Ectodermal cell (in vitro differentiated cells): ENCODE data around the gene PRSS22.

ENCODE experiments used
- H3K27ac ChIP-seq: 2 replicates; pipeline ENCODE4 v1.7.0; 2013; ENCODE audit warnings: mild to moderate bottlenecking, low read depth, low read length; ENCODE audit not compliant: insufficient read depth, poor library complexity, severe bottlenecking
- H3K27me3 ChIP-seq: 2 replicates; pipeline ENCODE4 v1.7.0; 2013; ENCODE audit warnings: mild to moderate bottlenecking, low read length; ENCODE audit not compliant: insufficient read depth, control insufficient read depth, poor library complexity, severe bottlenecking
- H3K36me3 ChIP-seq: one replicate; pipeline ENCODE4 v1.7.0; 2013; ENCODE audit warnings: low read length; ENCODE audit not compliant: control insufficient read depth, insufficient read depth
- H3K4me1 ChIP-seq: one replicate; pipeline ENCODE4 v1.7.0; 2013; ENCODE audit warnings: low read length; ENCODE audit not compliant: control insufficient read depth, insufficient read depth
- H3K4me3 ChIP-seq: 2 replicates; pipeline ENCODE4 v1.7.0; 2013; ENCODE audit warnings: low read depth, low read length, control low read depth; ENCODE audit not compliant: insufficient read depth
- H3K9me3 ChIP-seq: 2 replicates; pipeline ENCODE4 v1.7.0; 2013; ENCODE audit warnings: mild to moderate bottlenecking, low read length, moderate library complexity; ENCODE audit not compliant: control insufficient read depth
- WGBS, 2 experiments: methylation state at CpG; one replicate each; pipeline ENCODE4 v1.1.7; 2013; ENCODE audit warnings: missing lambda C conversion rate in 2 of 2; 5-methylcytosine and 5-hydroxymethylcytosine counted together

PRSS22 gene

DNA sequence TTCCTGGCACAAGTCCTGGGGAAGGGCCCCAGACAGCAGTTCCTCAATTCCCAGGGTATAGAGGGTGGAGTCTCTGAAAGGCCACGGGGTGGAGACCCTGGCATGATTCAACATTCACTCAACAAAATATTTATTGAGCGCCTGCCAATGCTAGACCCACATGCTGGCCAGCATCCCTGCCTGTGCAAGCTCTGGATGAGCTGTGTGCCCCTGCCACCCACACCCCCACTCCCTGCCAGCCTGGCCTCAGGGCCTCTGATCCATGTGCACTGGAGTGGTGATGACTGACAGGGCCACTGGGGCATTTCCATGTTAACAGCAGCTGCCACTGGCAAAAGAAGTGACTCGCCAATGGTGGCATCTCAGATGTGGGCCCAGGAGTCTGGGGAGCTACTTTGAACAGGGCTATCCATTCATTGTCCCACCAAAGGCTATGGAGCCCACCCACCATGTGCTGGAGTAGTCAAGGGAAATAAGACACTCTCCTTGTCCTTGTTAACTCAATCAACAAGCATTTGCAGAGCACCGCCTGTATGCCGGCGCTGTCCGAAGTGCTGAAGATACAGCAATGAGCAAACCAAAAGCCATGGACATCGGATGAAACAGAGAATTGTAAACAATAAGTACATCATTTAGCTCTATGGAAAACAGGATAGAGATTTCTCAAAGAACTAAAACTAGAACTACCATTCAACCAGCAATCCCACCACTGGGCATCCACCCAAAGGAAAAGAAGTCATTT lies 3.0 kb upstream of the PRSS22 start:
- peaks cover 63% of the 10 kb centered on the region for H3K27me3 ChIP-seq
- WGBS, 2 experiments: 79 to 80% methylated on average over 8 of the region's 8 CpGs
- H3K4me3 ChIP-seq: no peak overlapping the region

DNA sequence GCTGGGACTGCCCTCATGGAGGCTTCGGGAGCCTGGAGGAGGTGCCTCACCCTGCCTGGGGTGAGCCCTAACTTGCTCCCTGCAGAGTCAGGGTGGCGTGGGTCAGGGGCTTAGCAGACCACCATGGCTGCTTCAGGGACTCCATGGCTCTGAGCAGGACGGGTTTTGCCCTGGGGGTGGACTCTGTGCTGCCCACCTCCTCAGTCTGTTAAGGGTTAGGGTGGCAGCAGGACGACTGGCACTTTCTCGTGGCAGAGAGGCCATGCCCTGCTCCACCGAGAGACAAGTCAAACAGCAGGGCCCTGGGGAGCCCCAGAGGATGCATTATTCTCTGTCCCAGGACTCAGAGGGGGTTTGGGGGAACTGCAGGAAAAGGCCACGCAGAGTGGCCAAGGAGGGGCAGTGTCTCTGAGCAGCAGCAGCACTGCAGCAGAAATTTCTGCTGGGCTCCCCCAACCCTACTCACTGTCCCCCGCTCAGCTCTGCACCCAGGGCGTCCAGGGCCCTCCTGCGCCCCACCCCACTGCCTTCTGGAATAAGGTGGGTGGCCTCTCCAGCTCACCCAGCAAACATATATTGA lies 1.8 kb upstream of the PRSS22 start:
- H3K9me3 ChIP-seq: no peaks in the 10 kb centered on the region
- H3K4me1 ChIP-seq: no peaks in the 10 kb centered on the region
- 74% methylated on average over 10 of the region's 10 CpGs for WGBS, 2 experiments
- no peak overlapping the region for H3K27ac ChIP-seq
- H3K36me3 ChIP-seq: no peaks in the 10 kb centered on the region
- H3K27me3 ChIP-seq: peaks cover 50% of the 10 kb centered on the region
- no peak overlapping the region for H3K4me3 ChIP-seq

More for the DNA sequence above, 3.0 kb upstream of the PRSS22 start:
- no peaks in the 10 kb centered on the region for H3K4me1 ChIP-seq
- H3K36me3 ChIP-seq: no peaks in the 10 kb centered on the region
- no peaks in the 10 kb centered on the region for H3K9me3 ChIP-seq
- no peak overlapping the region for H3K27ac ChIP-seq

DNA sequence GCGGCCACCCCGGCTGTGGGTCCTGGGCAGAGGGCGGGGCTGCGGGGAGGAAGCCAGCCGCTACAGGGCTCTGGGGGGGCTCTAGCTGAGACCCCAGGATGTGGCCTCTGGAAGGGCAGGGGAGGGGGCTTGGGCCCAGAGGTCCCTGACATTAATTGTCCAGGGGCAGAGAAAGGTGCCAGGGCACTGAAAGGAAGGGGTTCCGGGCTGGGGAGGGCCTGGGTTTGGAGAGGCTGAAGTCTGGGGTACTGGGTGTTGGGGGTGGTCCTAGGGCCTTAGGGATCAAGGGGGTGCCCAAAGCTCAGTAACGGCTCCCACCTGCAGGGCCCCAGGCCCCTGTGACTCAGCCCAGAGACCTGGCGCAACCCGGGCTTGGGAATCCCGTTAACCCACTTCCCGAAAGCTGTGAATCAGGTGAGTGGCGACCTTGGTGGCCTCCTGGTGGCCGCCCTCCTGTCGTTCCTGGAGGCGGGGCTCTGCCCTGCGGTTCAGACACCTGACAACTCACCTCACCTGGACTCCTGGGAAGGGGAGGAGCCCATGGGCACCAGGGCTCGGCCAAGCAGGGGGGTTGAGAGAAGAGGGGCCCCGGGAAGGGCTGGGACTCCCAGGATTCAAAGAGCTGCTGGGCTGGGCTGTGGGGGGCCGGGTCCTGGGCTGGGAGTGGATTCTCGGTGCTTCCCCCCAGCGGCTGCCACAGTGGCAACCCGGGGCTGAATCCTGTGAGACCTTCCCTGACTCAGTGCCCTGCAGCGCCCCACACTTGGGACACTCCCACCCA lies 465 bp upstream of the PRSS22 start:
- Histone ChIP-seq H3K9me3 (no peaks in the 10 kb centered on the region), H3K4me1 (no peaks in the 10 kb centered on the region), H3K4me3 (no peak overlapping the region), H3K36me3 (no peaks in the 10 kb centered on the region), H3K27ac (no peak overlapping the region), H3K27me3 (peaks cover 37% of the 10 kb centered on the region)
- WGBS, 2 experiments: 23 to 27% methylated on average over 23 of the region's 23 CpGs

DNA sequence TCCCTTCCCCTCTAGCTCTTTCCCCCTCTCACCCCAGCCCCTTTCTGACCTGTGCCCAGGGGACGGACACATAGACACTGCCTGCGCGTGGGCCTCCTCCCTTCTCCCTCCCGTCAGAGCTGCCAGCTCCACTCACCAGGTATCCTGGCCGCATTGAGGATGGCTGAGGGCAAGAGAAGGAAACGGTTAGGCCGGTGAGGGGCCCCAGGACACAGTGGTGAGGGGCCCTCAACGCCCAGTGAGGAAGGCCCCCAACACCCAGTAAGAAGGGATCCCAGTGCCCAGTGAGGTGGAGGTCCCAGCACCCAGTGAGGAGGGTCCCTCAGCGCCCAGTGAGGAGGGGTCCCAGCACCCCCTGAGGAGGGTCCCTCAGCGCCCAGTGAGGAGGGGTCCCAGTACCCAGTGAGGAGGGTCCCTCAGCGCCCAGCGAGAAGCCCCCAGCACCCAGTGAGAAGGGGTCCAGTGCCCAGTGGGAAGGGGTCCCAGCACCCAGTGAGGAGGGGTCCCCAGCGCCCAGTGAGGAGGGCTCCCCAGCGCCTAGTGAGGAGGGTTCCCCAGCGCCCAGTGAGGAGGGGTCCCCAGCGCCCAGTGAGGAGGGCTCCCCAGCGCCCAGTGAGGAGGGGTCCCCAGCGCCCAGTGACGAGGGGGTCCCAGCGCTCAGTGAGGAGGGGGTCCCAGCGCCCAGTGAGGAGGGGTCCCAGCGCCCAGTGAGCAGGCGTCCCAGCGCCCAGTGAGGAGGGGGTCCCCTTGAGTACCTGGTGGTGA lies 1.1 kb downstream of the PRSS22 start:
- Histone ChIP-seq H3K4me3 (no peak overlapping the region), H3K27ac (no peak overlapping the region), H3K4me1 (no peaks in the 10 kb centered on the region), H3K36me3 (no peaks in the 10 kb centered on the region), H3K27me3 (peaks cover 37% of the 10 kb centered on the region), H3K9me3 (no peaks in the 10 kb centered on the region)
- WGBS, 2 experiments: 87 to 88% methylated on average over 24 of the region's 24 CpGs

DNA sequence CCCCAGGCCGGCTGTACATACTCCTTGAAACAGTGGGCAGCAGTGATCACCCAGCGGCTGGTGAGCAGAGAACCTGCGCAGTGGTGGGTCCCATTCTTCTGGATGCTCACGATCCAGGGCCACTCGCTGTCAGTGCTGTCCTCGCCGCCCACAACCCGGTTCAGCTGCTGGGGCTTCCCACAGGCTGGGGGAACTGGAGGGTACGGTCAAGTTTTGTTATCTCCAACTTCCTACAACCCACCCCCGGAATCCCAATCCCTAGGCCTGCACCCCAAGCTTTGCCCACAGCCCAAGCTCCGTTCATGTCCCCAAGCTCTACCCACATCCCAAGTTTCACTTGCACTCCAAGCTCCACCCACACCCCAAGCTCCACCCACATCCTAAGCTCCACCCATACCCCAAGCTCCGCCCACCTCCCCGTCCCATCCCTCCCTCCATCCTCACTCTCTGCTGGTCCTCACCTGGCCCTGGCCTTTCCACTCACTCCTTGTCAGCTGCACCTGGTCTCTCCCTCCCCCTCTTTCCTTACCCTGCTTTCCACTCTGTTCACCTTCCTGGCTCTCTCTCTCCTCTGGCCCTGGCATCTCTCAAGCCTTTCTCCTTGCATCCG lies 1.8 kb downstream of the PRSS22 start:
- no peak overlapping the region for H3K27ac ChIP-seq
- no peaks in the 10 kb centered on the region for H3K9me3 ChIP-seq
- peaks cover 37% of the 10 kb centered on the region for H3K27me3 ChIP-seq
- H3K4me1 ChIP-seq: no peaks in the 10 kb centered on the region
- no peaks in the 10 kb centered on the region for H3K36me3 ChIP-seq
- 90 to 91% methylated on average over 14 of the region's 14 CpGs for WGBS, 2 experiments
- no peak overlapping the region for H3K4me3 ChIP-seq

DNA sequence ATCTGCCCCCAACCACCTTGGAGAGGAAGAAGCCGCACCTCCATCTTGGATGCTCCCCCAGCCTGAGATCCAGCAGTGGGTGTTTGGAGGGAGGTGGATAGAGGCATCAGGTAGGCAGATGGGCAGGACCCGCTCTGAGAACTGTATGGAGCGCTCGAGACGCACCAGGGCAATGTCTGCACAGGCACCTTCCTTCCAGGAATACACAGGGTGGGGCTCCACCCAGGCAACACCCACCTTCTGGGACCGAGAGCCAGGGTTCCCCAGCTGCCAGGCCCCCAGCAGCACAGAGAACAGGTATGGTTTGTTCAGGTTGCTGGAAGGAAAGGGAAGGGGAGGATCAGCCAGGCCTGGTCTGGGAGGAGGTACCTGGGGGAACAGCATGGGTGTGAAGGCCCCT lies 2.4 kb downstream of the PRSS22 start:
- 90 to 96% methylated on average over 6 of the region's 6 CpGs for WGBS, 2 experiments

DNA sequence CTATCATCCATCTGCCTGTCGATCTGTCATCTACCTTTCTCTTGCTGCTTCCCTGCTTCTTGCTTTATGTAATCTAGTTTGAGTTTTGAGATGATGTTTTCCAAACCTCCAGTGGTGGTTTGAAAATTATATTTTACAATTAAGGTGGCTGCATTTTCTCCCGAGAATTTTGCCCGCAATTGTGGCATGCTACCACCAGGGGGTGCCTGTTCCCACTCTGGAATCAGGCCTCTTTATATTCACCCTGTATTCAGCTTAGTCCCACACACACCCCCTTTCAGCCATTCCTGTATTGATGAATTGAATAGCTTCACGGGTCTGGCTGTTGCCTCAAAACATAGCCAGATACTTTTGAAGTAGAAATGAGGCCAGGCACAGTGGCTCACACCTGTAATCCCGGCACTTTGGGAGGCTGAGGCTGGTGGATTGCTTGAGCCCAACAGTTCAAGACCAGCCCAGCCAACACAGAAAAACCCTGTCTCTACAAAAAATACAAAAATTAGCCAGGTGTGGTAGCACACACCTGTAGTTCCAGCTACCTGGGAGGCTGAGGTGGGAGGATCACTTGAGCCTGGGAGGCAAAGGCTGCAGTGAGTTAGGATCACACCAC lies 3.2 kb downstream of the PRSS22 start:
- no peaks in the 10 kb centered on the region for H3K4me1 ChIP-seq
- H3K4me3 ChIP-seq: no peak overlapping the region
- H3K27ac ChIP-seq: no peak overlapping the region
- 73 to 78% methylated on average over 5 of the region's 5 CpGs for WGBS, 2 experiments
- no peaks in the 10 kb centered on the region for H3K36me3 ChIP-seq
- peaks cover 37% of the 10 kb centered on the region for H3K27me3 ChIP-seq
- no peaks in the 10 kb centered on the region for H3K9me3 ChIP-seq

More for the DNA sequence above, 2.4 kb downstream of the PRSS22 start:
- Histone ChIP-seq H3K4me1 (no peaks in the 10 kb centered on the region), H3K36me3 (no peaks in the 10 kb centered on the region), H3K4me3 (no peak overlapping the region), H3K9me3 (no peaks in the 10 kb centered on the region), H3K27me3 (peaks cover 37% of the 10 kb centered on the region), H3K27ac (no peak overlapping the region)

DNA sequence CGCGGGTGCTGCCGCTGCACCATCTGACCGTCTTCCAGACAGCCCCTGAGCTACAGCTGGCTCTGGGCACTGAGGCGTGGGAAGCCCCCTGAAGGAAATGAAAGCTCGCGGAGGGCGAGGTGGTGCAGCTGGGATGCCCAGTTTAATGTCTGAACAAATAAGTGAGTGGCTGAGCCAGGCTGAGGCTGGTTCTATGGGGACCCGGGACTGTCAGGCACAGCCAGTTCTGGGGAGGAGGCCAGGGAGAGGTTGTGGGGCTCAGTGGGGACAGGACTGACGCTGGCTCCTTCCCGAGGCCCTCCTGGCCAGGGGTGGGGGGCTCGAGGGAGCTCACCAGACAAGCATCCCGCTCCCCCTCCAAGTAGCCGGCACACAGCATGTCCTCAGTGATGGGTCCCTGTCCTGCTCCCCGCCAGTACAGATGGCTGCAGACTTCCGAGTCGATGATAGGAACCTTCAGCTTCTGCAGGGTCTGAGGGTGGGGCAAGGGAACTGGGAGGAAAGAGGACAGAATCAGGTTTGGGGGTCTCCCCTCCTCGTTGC lies 4.4 kb downstream of the PRSS22 start:
- Histone ChIP-seq H3K4me1 (no peaks in the 10 kb centered on the region), H3K27ac (no peak overlapping the region), H3K36me3 (no peaks in the 10 kb centered on the region), H3K4me3 (no peak overlapping the region), H3K27me3 (peaks cover 28% of the 10 kb centered on the region), H3K9me3 (no peaks in the 10 kb centered on the region)
- 90% methylated on average over 18 of the region's 18 CpGs for WGBS, 2 experiments

DNA sequence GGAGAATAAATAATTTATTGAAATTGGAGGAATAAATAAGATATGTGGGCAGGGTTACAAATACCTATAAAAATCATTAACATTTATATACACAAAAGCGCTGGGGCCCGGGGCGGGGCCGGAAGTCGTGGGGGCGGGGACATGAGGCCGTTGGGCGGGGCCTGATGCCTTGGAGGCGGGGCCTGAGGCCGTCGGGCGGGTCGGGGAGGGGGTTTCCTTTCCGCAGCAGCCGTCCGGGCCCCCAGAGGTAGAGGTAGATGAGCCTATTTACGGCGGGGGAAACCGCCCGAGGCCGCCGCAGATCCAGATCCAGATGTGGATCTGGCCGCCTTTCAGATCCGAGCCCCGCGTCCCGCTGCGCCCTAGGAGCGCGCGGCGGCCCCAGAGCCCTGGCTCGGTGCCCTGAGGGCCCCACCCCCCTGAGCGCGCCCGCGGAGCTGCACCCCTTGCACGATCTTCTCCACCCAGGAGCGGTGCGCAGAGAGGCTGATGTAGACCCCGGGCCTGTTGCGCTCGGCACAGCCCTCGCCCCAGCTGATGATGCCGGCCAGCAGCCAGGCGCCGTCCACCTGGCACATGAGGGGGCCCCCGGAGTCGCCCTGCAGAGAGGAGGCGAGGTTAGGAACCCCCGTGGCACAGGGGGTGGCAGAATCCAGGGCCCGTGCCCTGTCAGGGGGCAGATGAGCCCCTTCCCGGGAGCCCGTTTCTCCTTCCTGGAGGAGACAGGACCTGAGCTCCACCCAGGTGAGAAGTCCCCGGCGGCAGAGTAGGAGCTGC lies 5.1 kb downstream of the PRSS22 start:
- H3K4me3 ChIP-seq: no peak overlapping the region
- peaks cover 21% of the 10 kb centered on the region for H3K27me3 ChIP-seq
- no peaks in the 10 kb centered on the region for H3K4me1 ChIP-seq
- WGBS, 2 experiments: 91 to 92% methylated on average over 56 of the region's 56 CpGs
- H3K9me3 ChIP-seq: no peaks in the 10 kb centered on the region
- no peaks in the 10 kb centered on the region for H3K36me3 ChIP-seq
- H3K27ac ChIP-seq: no peak overlapping the region
